Umbilical cord (tissue), 2 donors: ENCODE results near the gene CDX2. TPM values are rescaled to one million over a fixed set of nuclear protein-coding genes. Genes with fewer than 3 reads are reported as not detected.

Source experiments
- DNase-seq: peaks from one replicate; pipeline ENCODE4 v3.0.0-alpha.2; 2015; ENCODE audit warnings: low spot score
- total RNA-seq: library from RNA; depleted of rRNA; stranded (reverse); fragments of >200 nt; gene quantifications from one replicate; pipeline ENCODE4 v1.2.3, GENCODE V29; 2014; ENCODE audit warnings: low replicate concordance; ENCODE audit not compliant: insufficient read depth

Gene CDX2
- total RNA-seq, 1 donor from 2014 or later: 0.24 TPM

GRCh38 chr13:27918041-27918917, 50.8 kb downstream of the CDX2 start:
- DNase-seq: no peak

GRCh38 chr13:27917121-27917947, 51.8 kb downstream of the CDX2 start:
- DNase-seq: no peak

GRCh38 chr13:27915301-27916207, 53.6 kb downstream of the CDX2 start:
- no peak for DNase-seq

GRCh38 chr13:27913160-27913559, 56.0 kb downstream of the CDX2 start:
- DNase-seq: no peak

GRCh38 chr13:27911521-27911920, 57.6 kb downstream of the CDX2 start:
- no peak for DNase-seq

Other genes starting within 250 kb of the CDX2 start
- gene GSX1, start 176.8 kb downstream of the CDX2 start, total RNA-seq: not detected
- gene PDX1, start 49.3 kb downstream of the CDX2 start, total RNA-seq: 2.6 TPM
- not detected for gene URAD, start 19.4 kb upstream of the CDX2 start, total RNA-seq
- not detected for gene FLT3, start 131.3 kb upstream of the CDX2 start, total RNA-seq
- 27.4 TPM for gene PAN3, start 169.2 kb upstream of the CDX2 start, total RNA-seq